Measurements from ENCODE around the gene USP44.

- TF ChIP-seq CTCF (CRISPR knock-in tag; IDR thresholded peaks at IDR 0.05) (no peak), FOXM1 (CRISPR knock-in tag; IDR thresholded peaks at IDR 0.05) (no peak), E2F5 (CRISPR knock-in tag; conservative IDR thresholded peaks at IDR 0.05) (no peak), PAF1 (CRISPR knock-in tag; IDR thresholded peaks at IDR 0.05) (no peak), BHLHE40 (IDR thresholded peaks at IDR 0.05; ENCODE audit: low read length) (no peak), ZNF646 (CRISPR knock-in tag; IDR thresholded peaks at IDR 0.05) (no peak), REST (IDR thresholded peaks at IDR 0.05; ENCODE audit: borderline replicate concordance in 1 of 2, low read depth in 1 of 2, low read length in 2 of 2) (no peak), SP4 (CRISPR knock-in tag; IDR thresholded peaks at IDR 0.05) (no peak), EP300 (IDR thresholded peaks at IDR 0.05; ENCODE audit: low read depth in 2 of 2, low read length in 2 of 2) (no peak), EP300 (CRISPR knock-in tag; IDR thresholded peaks at IDR 0.05; ENCODE audit: borderline replicate concordance) (no peak), TCF7L2 (IDR thresholded peaks at IDR 0.05; ENCODE audit: low read depth, low read length) (no peak), SMC3 (IDR thresholded peaks at IDR 0.05; ENCODE audit: low read length) (no peak), KAT2B (IDR thresholded peaks at IDR 0.05; ENCODE audit: borderline replicate concordance, low read depth, low read length) (no peak)
Observed at GRCh38 chr12:95544756-95545155, 6.5 kb downstream of the USP44 start.

Measured in HepG2 (cell line).